Measurements from ENCODE around the gene EI24.

The EI24 gene

GRCh38 chr11:125591649-125592304 lies 22.5 kb downstream of the EI24 start:
- peak overlapping the region; percentile 71 for H3K4me3 ChIP-seq (ENCODE audit: low read depth, low read length)
- TF ChIP-seq, protein P1, sequence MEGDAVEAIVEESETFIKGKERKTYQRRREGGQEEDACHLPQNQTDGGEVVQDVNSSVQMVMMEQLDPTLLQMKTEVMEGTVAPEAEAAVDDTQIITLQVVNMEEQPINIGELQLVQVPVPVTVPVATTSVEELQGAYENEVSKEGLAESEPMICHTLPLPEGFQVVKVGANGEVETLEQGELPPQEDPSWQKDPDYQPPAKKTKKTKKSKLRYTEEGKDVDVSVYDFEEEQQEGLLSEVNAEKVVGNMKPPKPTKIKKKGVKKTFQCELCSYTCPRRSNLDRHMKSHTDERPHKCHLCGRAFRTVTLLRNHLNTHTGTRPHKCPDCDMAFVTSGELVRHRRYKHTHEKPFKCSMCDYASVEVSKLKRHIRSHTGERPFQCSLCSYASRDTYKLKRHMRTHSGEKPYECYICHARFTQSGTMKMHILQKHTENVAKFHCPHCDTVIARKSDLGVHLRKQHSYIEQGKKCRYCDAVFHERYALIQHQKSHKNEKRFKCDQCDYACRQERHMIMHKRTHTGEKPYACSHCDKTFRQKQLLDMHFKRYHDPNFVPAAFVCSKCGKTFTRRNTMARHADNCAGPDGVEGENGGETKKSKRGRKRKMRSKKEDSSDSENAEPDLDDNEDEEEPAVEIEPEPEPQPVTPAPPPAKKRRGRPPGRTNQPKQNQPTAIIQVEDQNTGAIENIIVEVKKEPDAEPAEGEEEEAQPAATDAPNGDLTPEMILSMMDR (conservative IDR thresholded peaks at IDR 0.05; ENCODE audit: low read depth, low read length): no peak
- DNase-seq (ENCODE audit: low read depth): peak; percentile 58

DNA sequence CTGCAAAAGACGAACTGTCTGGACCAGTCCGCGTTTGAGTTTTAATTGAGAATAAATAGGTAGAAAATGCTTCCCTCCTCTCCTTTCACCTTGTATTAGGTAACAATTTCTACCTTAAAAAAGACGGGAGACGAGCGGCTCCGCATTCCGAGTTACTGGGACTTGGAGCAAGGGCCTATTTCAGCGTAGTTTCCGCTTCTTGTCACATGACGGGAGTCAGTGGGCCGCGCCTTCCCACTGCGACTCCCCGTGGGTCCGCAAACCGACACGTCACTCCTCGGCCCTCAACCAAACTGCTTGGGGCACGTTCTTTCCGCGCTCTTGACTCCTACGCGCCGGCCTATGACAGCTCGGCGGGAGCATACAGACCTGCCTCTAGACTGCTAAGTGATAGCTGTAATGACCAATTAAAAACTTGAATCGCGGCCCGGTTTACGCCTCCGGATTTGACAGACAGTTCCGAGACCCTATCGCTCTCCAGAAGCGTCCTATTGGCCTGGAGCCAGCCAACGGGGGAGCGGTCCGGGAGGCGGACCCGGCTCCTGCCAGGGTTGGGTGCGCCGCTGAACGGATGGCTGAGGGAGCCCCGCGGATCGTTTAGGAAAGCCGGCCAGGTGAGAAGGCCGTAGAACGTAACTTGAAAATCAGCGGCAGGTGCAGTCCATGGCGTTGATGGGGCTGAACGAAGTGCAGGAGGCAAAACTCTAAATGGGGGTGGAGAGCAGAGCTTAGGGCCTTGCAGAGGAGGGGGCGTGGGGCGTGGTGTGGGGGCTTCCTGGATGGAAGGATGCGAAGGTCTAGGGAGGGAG lies 23.2 kb downstream of the EI24 start, which contains the start of gene STT3A:
TSS of gene STT3A (plus strand) at position 548 of the 809 bp plus-strand sequence. CDS start 3,064 bp downstream, outside the sequence.
- H3K4me3 ChIP-seq (ENCODE audit: low read depth, low read length): peak within 1 kb of the TSS; percentile 98
- TF ChIP-seq, protein P1 (conservative IDR thresholded peaks at IDR 0.05; ENCODE audit: low read depth, low read length): no peak
- DNase-seq (ENCODE audit: low read depth): peak; percentile 100

- peak; percentile 57 for DNase-seq (ENCODE audit: low read depth)
- TF ChIP-seq, protein P1 (conservative IDR thresholded peaks at IDR 0.05; ENCODE audit: low read depth, low read length): no peak
- peak overlapping the region; percentile 98 for H3K4me3 ChIP-seq (ENCODE audit: low read depth, low read length)
Observed at GRCh38 chr11:125593114-125593820, 24.0 kb downstream of the EI24 start.

- DNase-seq (ENCODE audit: low read depth): no peak
- H3K4me3 ChIP-seq (ENCODE audit: low read depth, low read length): no peak overlapping the region
- TF ChIP-seq, protein P1 (conservative IDR thresholded peaks at IDR 0.05; ENCODE audit: low read depth, low read length): no peak
Observed at GRCh38 chr11:125594958-125595357, 25.7 kb downstream of the EI24 start.

DNA sequence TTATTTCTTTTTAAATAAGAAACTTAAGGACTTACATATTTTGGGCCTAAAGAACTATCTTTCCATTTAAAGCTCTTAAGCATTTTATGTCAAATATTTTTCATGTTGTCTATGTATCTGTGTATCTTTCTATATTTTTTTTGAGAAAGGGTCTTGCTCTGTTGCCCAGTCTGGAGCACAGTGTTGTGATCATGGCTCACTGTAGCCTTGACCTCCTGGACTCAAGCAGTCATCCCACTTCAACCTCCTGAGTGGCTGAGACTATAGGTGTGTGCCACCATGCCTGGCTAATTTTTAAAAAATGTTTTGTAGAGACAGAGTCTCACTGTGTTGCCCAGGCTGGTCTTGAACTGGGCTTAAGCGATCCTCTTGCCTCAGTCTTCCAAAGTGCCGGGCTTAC lies 31.4 kb downstream of the EI24 start:
- no peak for DNase-seq (ENCODE audit: low read depth)
- TF ChIP-seq, protein P1 (conservative IDR thresholded peaks at IDR 0.05; ENCODE audit: low read depth, low read length): no peak
- H3K4me3 ChIP-seq (ENCODE audit: low read depth, low read length): no peak overlapping the region

DNA sequence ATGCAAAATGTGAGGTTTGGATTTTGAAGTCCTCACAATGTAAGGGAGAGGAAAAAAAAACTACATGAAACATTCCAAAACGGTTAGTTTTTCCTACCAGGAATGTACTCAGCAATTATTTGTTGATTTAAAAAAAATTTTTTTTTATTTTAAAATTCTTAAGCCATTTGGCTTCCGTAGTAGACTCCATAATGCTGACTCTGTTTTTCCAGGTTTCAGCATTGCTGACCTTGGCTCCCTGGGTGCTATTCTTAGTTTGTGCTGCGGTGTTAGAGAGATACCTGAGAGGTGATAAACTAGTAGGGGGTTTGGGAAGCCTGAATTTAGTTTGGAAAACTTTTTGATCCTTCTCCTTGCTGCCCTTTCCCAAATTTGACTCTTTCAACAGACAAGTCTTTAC lies 33.9 kb downstream of the EI24 start:
- H3K4me3 ChIP-seq (ENCODE audit: low read depth, low read length): no peak overlapping the region
- peak; percentile 43 for DNase-seq (ENCODE audit: low read depth)
- TF ChIP-seq, protein P1 (conservative IDR thresholded peaks at IDR 0.05; ENCODE audit: low read depth, low read length): no peak
